Measurements from ENCODE around the gene TAS1R3.

DNA sequence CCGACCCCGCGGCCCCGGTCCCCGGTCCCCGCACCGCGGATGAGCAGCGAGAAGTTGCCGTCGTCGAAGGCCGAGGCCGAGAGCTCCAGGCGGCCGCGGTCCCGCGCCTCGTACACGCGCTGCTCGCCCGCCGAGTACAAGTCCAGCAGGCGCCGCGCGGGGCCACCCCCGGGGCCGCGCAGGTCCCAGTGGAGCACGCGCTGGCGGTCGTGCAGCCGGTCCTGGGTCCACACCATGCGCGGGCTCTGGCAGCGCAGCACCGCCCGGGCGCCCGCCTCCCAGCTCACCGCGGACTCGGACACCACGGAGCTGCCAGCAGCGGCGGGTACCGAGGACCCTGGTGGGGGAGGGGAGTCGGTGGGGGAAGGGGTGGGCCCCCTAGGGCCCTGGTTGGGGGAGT lies 24.3 kb downstream of the TAS1R3 start:
- TF ChIP-seq CTCF (IDR thresholded peaks at IDR 0.05) (no peak), EP300 (IDR thresholded peaks at IDR 0.05) (no peak), POLR2A (IDR thresholded peaks at IDR 0.05) (no peak)
